HepG2 (cell line): ENCODE measurements around the gene KCND3. TPM values are rescaled to one million over a fixed set of nuclear protein-coding genes. Genes with fewer than 3 reads are reported as not detected.

Experiments
- ATAC-seq: fragments of 200-7000 bp; cut with Tn5 transposase; 3 replicates; pipeline ENCODE4 v1.9.1; 2020; ENCODE audit warnings: mild to moderate bottlenecking, moderate library complexity
- BruUV-seq: library from RNA; stranded (reverse); fragments of 400-500 nt; replicated peaks from 2 replicates; lab custom pipeline; 2021; lab: Mats Ljungman, UMichigan
- CTCF ChIA-PET: fragments of 300-600 bp; formaldehyde crosslinking; extraction: SDS; loops from one replicate; lab custom pipeline; 2021; ENCODE audit warnings: low total read pairs, inconsistent platforms, low intra/inter-chr PET ratio; lab: Yijun Ruan, JAX
- POLR2A ChIA-PET: fragments of 350-600 bp; sonication (Branson Sonifier 250); formaldehyde crosslinking; loops from one replicate; lab custom pipeline; 2020; ENCODE audit warnings: antibody characterized with exemption, inconsistent platforms; lab: Yijun Ruan, JAX
- DNase-seq: peaks from one replicate; pipeline ENCODE4 v3.0.0-alpha.2; 2015; ENCODE audit warnings: low spot score
- FAIRE-seq: peaks from 3 replicates; lab custom pipeline; 2011; peaks lifted over from hg19 to GRCh38; lab: Jason Lieb, UNC
- H2AFZ ChIP-seq: one replicate; pipeline ENCODE4 v1.6.1; 2011; ENCODE audit warnings: low read length, inconsistent platforms
- H3K27ac ChIP-seq: fragments of 300-600 bp; 3 replicates; pipeline ENCODE4 v1.8.0; 2011; ENCODE audit warnings: mixed run types, mild to moderate bottlenecking, mixed read lengths, low read length, inconsistent platforms; ENCODE audit not compliant: insufficient read depth; ENCODE audit errors: extremely low read length
- H3K27me3 ChIP-seq, 2 experiments: fragments of 200-600 bp in 1 of 2; 2 replicates in 1 of 2; 3 replicates in 1 of 2; pipeline versions ENCODE4 v1.6.0 to v1.8.0; 2011; ENCODE audit warnings: low read length in 2 of 2, mild to moderate bottlenecking in 2 of 2, moderate library complexity in 2 of 2, inconsistent platforms in 1 of 2; ENCODE audit not compliant: insufficient read depth in 2 of 2, control insufficient read depth in 1 of 2
- H3K36me3 ChIP-seq, 2 experiments: fragments of 200-600 bp in 1 of 2; replicated peaks in 1 of 2; 2 replicates in 1 of 2; 3 replicates in 1 of 2; pipeline versions ENCODE4 v1.5.1 to v1.8.0; 2011; ENCODE audit warnings: low read length in 2 of 2, inconsistent platforms in 1 of 2; ENCODE audit not compliant: insufficient read depth in 2 of 2, control insufficient read depth in 1 of 2
- H3K4me1 ChIP-seq: 2 replicates; pipeline ENCODE4 v1.5.1; 2012; ENCODE audit warnings: low read length, inconsistent platforms; ENCODE audit not compliant: insufficient read depth
- H3K4me2 ChIP-seq: 2 replicates; pipeline ENCODE4 v1.6.0; 2011; ENCODE audit warnings: low read depth, low read length, inconsistent platforms
- H3K4me3 ChIP-seq, 3 experiments: fragments of 200-600 bp in 1 of 3; sonication (generic), shearing (Covaris generic) in 1 of 3; replicated peaks in 1 of 3; 2 replicates each; pipeline ENCODE4 v1.5.1; 2011 to 2016; ENCODE audit warnings: low read length in 3 of 3, inconsistent platforms in 2 of 3, low read depth in 2 of 3, mild to moderate bottlenecking in 2 of 3, control low read depth in 1 of 3, mixed read lengths in 1 of 3; ENCODE audit not compliant: insufficient read depth in 1 of 3
- H3K79me2 ChIP-seq: one replicate; pipeline ENCODE4 v1.6.1; 2011; ENCODE audit warnings: low read length, inconsistent platforms; ENCODE audit not compliant: insufficient read depth
- H3K9ac ChIP-seq: 2 replicates; pipeline ENCODE4 v1.6.0; 2011; ENCODE audit warnings: mild to moderate bottlenecking, low read depth, low read length, inconsistent platforms; ENCODE audit not compliant: insufficient read depth
- H3K9me3 ChIP-seq: 2 replicates; pipeline ENCODE4 v1.5.1; 2012; ENCODE audit warnings: mild to moderate bottlenecking, low read length
- H4K20me1 ChIP-seq: 2 replicates; pipeline ENCODE4 v1.6.0; 2011; ENCODE audit warnings: inconsistent platforms, mild to moderate bottlenecking, low read length, moderate library complexity; ENCODE audit not compliant: insufficient read depth
- ARID4A ChIP-seq: sonication (generic); formaldehyde crosslinking; IDR thresholded peaks from 2 replicates; pipeline ENCODE4 v1.5.0; 2020; ENCODE audit warnings: mild to moderate bottlenecking, missing genetic modification reagents, borderline replicate concordance
- CENPX ChIP-seq: sonication (generic); formaldehyde crosslinking; IDR thresholded peaks from 2 replicates; pipeline ENCODE4 v1.9.0; 2021; ENCODE audit warnings: mild to moderate bottlenecking, missing genetic modification reagents, moderate library complexity
- KDM5A ChIP-seq: fragments of 200-600 bp; sonication (generic); IDR thresholded peaks from 2 replicates; pipeline ENCODE4 v1.7.0; 2018; ENCODE audit warnings: antibody characterized with exemption, mild to moderate bottlenecking, low read length, borderline replicate concordance
- KMT2A ChIP-seq: sonication (generic); formaldehyde crosslinking; IDR thresholded peaks from 2 replicates; pipeline ENCODE4 v1.4.0; 2020; ENCODE audit warnings: missing genetic modification reagents
- MEIS1 ChIP-seq: sonication (generic); formaldehyde crosslinking; IDR thresholded peaks from 2 replicates; pipeline ENCODE4 v1.9.0; 2021; ENCODE audit warnings: mild to moderate bottlenecking, missing genetic modification reagents, moderate library complexity, borderline replicate concordance
- MTA1 ChIP-seq: sonication (generic); formaldehyde crosslinking; IDR thresholded peaks from 2 replicates; pipeline ENCODE4 v1.4.0; 2020; ENCODE audit warnings: missing genetic modification reagents, mild to moderate bottlenecking, borderline replicate concordance
- MYC ChIP-seq: sonication (generic); formaldehyde crosslinking; IDR thresholded peaks from 2 replicates; pipeline ENCODE4 v1.9.0; 2021; ENCODE audit warnings: missing genetic modification reagents, borderline replicate concordance
- MYPOP ChIP-seq: sonication (generic); formaldehyde crosslinking; IDR thresholded peaks from 2 replicates; pipeline ENCODE4 v1.8.1; 2023; ENCODE audit warnings: mild to moderate bottlenecking, moderate library complexity, missing genetic modification reagents
- NONO ChIP-seq, 2 experiments: fragments of 450-650 bp in 1 of 2; sonication (generic) in 1 of 2; formaldehyde crosslinking in 1 of 2; IDR thresholded peaks in 1 of 2; conservative IDR thresholded peaks in 1 of 2; 2 replicates each; pipeline versions ENCODE4 v1.6.1 to v1.8.0; 2017 to 2022; ENCODE audit warnings: mild to moderate bottlenecking in 1 of 2, missing genetic modification reagents in 1 of 2, moderate library complexity in 1 of 2
- PHF21A ChIP-seq: sonication (generic); formaldehyde crosslinking; IDR thresholded peaks from 2 replicates; pipeline ENCODE4 v1.5.0; 2020; ENCODE audit warnings: mild to moderate bottlenecking, missing genetic modification reagents
- TAF15 ChIP-seq: fragments of 200-400 bp; formaldehyde crosslinking; IDR thresholded peaks from one replicate; pipeline ENCODE4 v1.6.1; 2018; ENCODE audit warnings: mild to moderate bottlenecking, low read depth, low read length; ENCODE audit not compliant: poor library complexity, severe bottlenecking
- ZBTB3 ChIP-seq: sonication (generic); formaldehyde crosslinking; IDR thresholded peaks from 2 replicates; pipeline ENCODE4 v1.4.0; 2020; ENCODE audit warnings: low read depth, mild to moderate bottlenecking, moderate library complexity, missing genetic modification reagents, borderline replicate concordance
- ZNF691 ChIP-seq: sonication (generic); formaldehyde crosslinking; IDR thresholded peaks from 2 replicates; pipeline ENCODE4 v1.4.0; 2020; ENCODE audit warnings: missing genetic modification reagents, low read depth, mild to moderate bottlenecking, borderline replicate concordance
- ZNF746 ChIP-seq: sonication (generic); formaldehyde crosslinking; IDR thresholded peaks from 2 replicates; pipeline ENCODE4 v1.8.0; 2022; ENCODE audit warnings: mild to moderate bottlenecking, missing genetic modification reagents
- ZSCAN20 ChIP-seq: sonication (generic); formaldehyde crosslinking; IDR thresholded peaks from 2 replicates; pipeline ENCODE4 v1.4.0; 2020; ENCODE audit warnings: missing genetic modification reagents, mild to moderate bottlenecking, borderline replicate concordance
- ZSCAN21 ChIP-seq: sonication (generic); formaldehyde crosslinking; IDR thresholded peaks from 2 replicates; pipeline ENCODE4 v1.8.0; 2022; ENCODE audit warnings: mild to moderate bottlenecking, missing genetic modification reagents, moderate library complexity, borderline replicate concordance
- WGBS: methylation state at CpG from one replicate; pipeline ENCODE4 v1.1.6; 2017; ENCODE audit warnings: low lambda C conversion rate; 5-methylcytosine and 5-hydroxymethylcytosine counted together
- in situ Hi-C: cut with HindIII; loops from 2 replicates; pipeline ENCODE4 v1.10.0; 2017; ENCODE audit warnings: low pct_unique_long_range_greater_than_20kb; ENCODE audit not compliant: extremely low pct_ligation_motif_present
- intact Hi-C: fragments of 100-400 bp; cut with micrococcal nuclease; formaldehyde crosslinking; loops from one replicate; pipeline ENCODE4 v1.10.0; 2022; ENCODE audit not compliant: unreplicated experiment
- polyA plus RNA-seq, 8 experiments: library from polyadenylated mRNA; depleted of rRNA in 3 of 8; stranded (reverse) in 7 of 8; unstranded in 1 of 8; fragments of >200 nt; fragmentation: Illumina TruSeq in 4 of 8; extraction: Trizol in 4 of 8; gene quantifications; 2 replicates each; pipeline versions ENCODE4 v1.2.1 to v1.2.3, GENCODE V29; 2011 to 2016; ENCODE audit warnings: low read depth in 4 of 8, missing spikeins in 1 of 8, mixed read lengths in 1 of 8; ENCODE audit not compliant: insufficient read depth in 1 of 8
- total RNA-seq, 5 experiments: library from RNA; depleted of rRNA; stranded (reverse); fragments of >200 nt; fragmentation: Illumina TruSeq; extraction: Trizol; gene quantifications; 2 replicates each; pipeline ENCODE4 v1.2.3, GENCODE V29; 2016; ENCODE audit warnings: low read depth in 1 of 5

The KCND3 gene
- total and polyA plus RNA-seq, 2 of the 13 experiments (the other 11 are each of a cell fraction or from before 2014, with no cell fraction given): 0.04 TPM; not detected in 1

- no peak overlapping the region for H3K4me2 ChIP-seq
- H3K27me3 ChIP-seq: no peaks in the 10 kb centered on the region
- H3K9me3 ChIP-seq: no peaks in the 10 kb centered on the region
- no peaks in the 10 kb centered on the region for H3K79me2 ChIP-seq
- H4K20me1 ChIP-seq: no peaks in the 10 kb centered on the region
- no peak overlapping the region for H3K4me3 ChIP-seq
- no peaks in the 10 kb centered on the region for H3K36me3 ChIP-seq
- ATAC-seq: no peak
- no peak for DNase-seq
- CTCF ChIA-PET: no interaction called here
- BruUV-seq: no TSS peak
- H3K27ac ChIP-seq: no peak overlapping the region
- FAIRE-seq: no peak
- H3K4me1 ChIP-seq: no peaks in the 10 kb centered on the region
- intact Hi-C loops (loop anchor here (10.0 kb wide), 1 partner anchor 62 kb away; no protein-coding TSS in a partner anchor), in situ Hi-C loops (no loop called here)
- WGBS: 1% methylated on average over 7 of the region's 7 CpGs
- no peak overlapping the region for H3K9ac ChIP-seq
- H2AFZ ChIP-seq: no peak overlapping the region
- POLR2A ChIA-PET: no interaction called here
- TF ChIP-seq KMT2A: no peak
- TF ChIP-seq ARID4A (CRISPR knock-in tag): no peak
- TF ChIP-seq MTA1 (CRISPR knock-in tag): no peak
- TF ChIP-seq TAF15: no peak
- no peak for TF ChIP-seq MYPOP
- TF ChIP-seq NONO (IDR thresholded peaks at IDR 0.05): no peak
- no peak for TF ChIP-seq NONO (CRISPR knock-in tag; conservative IDR thresholded peaks at IDR 0.05)
- no peak for TF ChIP-seq ZSCAN21 (CRISPR knock-in tag)
- no peak for TF ChIP-seq KDM5A
- TF ChIP-seq MYC (CRISPR knock-in tag): no peak
- no peak for TF ChIP-seq CENPX (CRISPR knock-in tag)
- no peak for TF ChIP-seq ZSCAN20
- no peak for TF ChIP-seq MEIS1
- TF ChIP-seq PHF21A (CRISPR knock-in tag): no peak
- no peak for TF ChIP-seq ZBTB3 (CRISPR knock-in tag)
- no peak for TF ChIP-seq ZNF691 (CRISPR knock-in tag)
- no peak for TF ChIP-seq ZNF746 (CRISPR knock-in tag)
These were observed 17.1 kb upstream of the KCND3 start for GRCh38 chr1:112006416-112007025.
